Dendritic cell treated with granulocyte-macrophage colony-stimulating factor and Interleukin-4, amounts not matched to agents 40 ng/mL and 50 ng/mL, for 4 days (primary cell): Measurements from ENCODE around the gene CLEC18B.
A peak's percentile ranks its signal among the peaks of the same experiment; 100 is the strongest.
"Not testable (repeated sequence)": the region's sequence is repeated elsewhere in the genome, so short reads cannot be mapped to it uniquely, and the experiment has no call there.

ENCODE experiments used
- H3K27ac Mint-ChIP-seq: one replicate; pipeline ENCODE4 v1.8.0; 2022; ENCODE audit warnings: mild to moderate bottlenecking, mixed read lengths
- H3K27me3 Mint-ChIP-seq: one replicate; pipeline ENCODE4 v1.8.0; 2022; ENCODE audit warnings: mild to moderate bottlenecking, mixed read lengths
- H3K36me3 Mint-ChIP-seq: one replicate; pipeline ENCODE4 v1.8.0; 2022; ENCODE audit warnings: low read depth, mixed read lengths
- H3K4me1 Mint-ChIP-seq: one replicate; pipeline ENCODE4 v1.8.0; 2022; ENCODE audit warnings: low read depth, mixed read lengths
- H3K4me3 Mint-ChIP-seq: one replicate; pipeline ENCODE4 v1.8.0; 2022; ENCODE audit warnings: mild to moderate bottlenecking, moderate library complexity, mixed read lengths
- H3K9me3 Mint-ChIP-seq: one replicate; pipeline ENCODE4 v1.8.0; 2022; ENCODE audit warnings: mixed read lengths
- intact Hi-C: fragments of 100-400 bp; cut with micrococcal nuclease; formaldehyde crosslinking; loops from one replicate; pipeline ENCODE4 v1.15.0; 2022

The CLEC18B gene

GRCh38 chr16:74425751-74426150 lies 4.5 kb upstream of the CLEC18B start:
- H3K36me3 Mint-ChIP-seq, H3K4me3 Mint-ChIP-seq, H3K9me3 Mint-ChIP-seq, H3K27me3 Mint-ChIP-seq, H3K4me1 Mint-ChIP-seq, intact Hi-C loops, H3K27ac Mint-ChIP-seq: not testable (repeated sequence)

- H3K27me3 Mint-ChIP-seq, H3K4me3 Mint-ChIP-seq, H3K36me3 Mint-ChIP-seq, intact Hi-C loops, H3K4me1 Mint-ChIP-seq, H3K27ac Mint-ChIP-seq, H3K9me3 Mint-ChIP-seq: not testable (repeated sequence)
Observed at GRCh38 chr16:74423721-74424120, 2.4 kb upstream of the CLEC18B start.

GRCh38 chr16:74422086-74422485 lies 808 bp upstream of the CLEC18B start:
- H3K9me3 Mint-ChIP-seq, intact Hi-C loops, H3K27ac Mint-ChIP-seq, H3K4me1 Mint-ChIP-seq, H3K27me3 Mint-ChIP-seq, H3K4me3 Mint-ChIP-seq, H3K36me3 Mint-ChIP-seq: not testable (repeated sequence)

GRCh38 chr16:74421482-74421785 lies 156 bp upstream of the CLEC18B start:
- H3K36me3 Mint-ChIP-seq, intact Hi-C loops, H3K27ac Mint-ChIP-seq, H3K4me3 Mint-ChIP-seq, H3K4me1 Mint-ChIP-seq, H3K9me3 Mint-ChIP-seq, H3K27me3 Mint-ChIP-seq: not testable (repeated sequence)

GRCh38 chr16:74419811-74420210 lies 1.5 kb downstream of the CLEC18B start:
- H3K27ac Mint-ChIP-seq, intact Hi-C loops, H3K4me3 Mint-ChIP-seq, H3K36me3 Mint-ChIP-seq, H3K9me3 Mint-ChIP-seq, H3K27me3 Mint-ChIP-seq, H3K4me1 Mint-ChIP-seq: not testable (repeated sequence)

- not testable (repeated sequence) for H3K27me3 Mint-ChIP-seq
Observed at GRCh38 chr16:74417897-74418296, 3.4 kb downstream of the CLEC18B start.

GRCh38 chr16:74413920-74414319 lies 7.4 kb downstream of the CLEC18B start:
- H3K36me3 Mint-ChIP-seq, H3K27me3 Mint-ChIP-seq, H3K9me3 Mint-ChIP-seq, H3K4me3 Mint-ChIP-seq, intact Hi-C loops, H3K4me1 Mint-ChIP-seq, H3K27ac Mint-ChIP-seq: not testable (repeated sequence)

More at GRCh38 chr16:74417897-74418296, 3.4 kb downstream of the CLEC18B start:
- H3K4me3 Mint-ChIP-seq, H3K36me3 Mint-ChIP-seq, H3K27ac Mint-ChIP-seq, H3K4me1 Mint-ChIP-seq, intact Hi-C loops, H3K9me3 Mint-ChIP-seq: not testable (repeated sequence)

GRCh38 chr16:74413485-74413884 lies 7.8 kb downstream of the CLEC18B start:
- intact Hi-C loops, H3K36me3 Mint-ChIP-seq, H3K27ac Mint-ChIP-seq, H3K4me3 Mint-ChIP-seq, H3K9me3 Mint-ChIP-seq, H3K27me3 Mint-ChIP-seq, H3K4me1 Mint-ChIP-seq: not testable (repeated sequence)

GRCh38 chr16:74412775-74413390 lies 8.4 kb downstream of the CLEC18B start:
- H3K4me3 Mint-ChIP-seq, H3K27me3 Mint-ChIP-seq, H3K9me3 Mint-ChIP-seq, intact Hi-C loops, H3K27ac Mint-ChIP-seq, H3K36me3 Mint-ChIP-seq, H3K4me1 Mint-ChIP-seq: not testable (repeated sequence)

GRCh38 chr16:74412138-74412774 lies 9.0 kb downstream of the CLEC18B start:
- H3K9me3 Mint-ChIP-seq, intact Hi-C loops, H3K27me3 Mint-ChIP-seq, H3K4me3 Mint-ChIP-seq, H3K27ac Mint-ChIP-seq, H3K36me3 Mint-ChIP-seq, H3K4me1 Mint-ChIP-seq: not testable (repeated sequence)

- H3K4me1 Mint-ChIP-seq, H3K9me3 Mint-ChIP-seq, H3K27me3 Mint-ChIP-seq, H3K36me3 Mint-ChIP-seq, intact Hi-C loops, H3K4me3 Mint-ChIP-seq, H3K27ac Mint-ChIP-seq: not testable (repeated sequence)
Observed at GRCh38 chr16:74410981-74411380, 10.3 kb downstream of the CLEC18B start.

GRCh38 chr16:74410057-74410957 lies 11.0 kb downstream of the CLEC18B start:
- H3K9me3 Mint-ChIP-seq, H3K4me3 Mint-ChIP-seq, H3K36me3 Mint-ChIP-seq, H3K27me3 Mint-ChIP-seq, H3K27ac Mint-ChIP-seq, intact Hi-C loops, H3K4me1 Mint-ChIP-seq: not testable (repeated sequence)

- H3K27me3 Mint-ChIP-seq, H3K4me3 Mint-ChIP-seq, H3K27ac Mint-ChIP-seq, intact Hi-C loops, H3K36me3 Mint-ChIP-seq, H3K4me1 Mint-ChIP-seq, H3K9me3 Mint-ChIP-seq: not testable (repeated sequence)
Observed at GRCh38 chr16:74409185-74409981, 11.9 kb downstream of the CLEC18B start.

GRCh38 chr16:74407362-74407705 lies 13.9 kb downstream of the CLEC18B start:
- Mint-ChIP-seq H3K4me3 (peak overlapping the region; percentile 71), H3K27ac (peak overlapping the region; percentile 72)
- H3K36me3 Mint-ChIP-seq, H3K9me3 Mint-ChIP-seq, H3K4me1 Mint-ChIP-seq, H3K27me3 Mint-ChIP-seq, intact Hi-C loops: not testable (repeated sequence)
